Activated CD4-positive, alpha-beta T cell treated with anti-CD3 and anti-CD28 coated beads for 4 hours (primary cell): ENCODE results near the gene GRIN2A.
"Not testable (repeated sequence)": the region's sequence is repeated elsewhere in the genome, so short reads cannot be mapped to it uniquely, and the experiment has no call there.

Source experiments
- DNase-seq, 2 donors: peaks; one replicate each; pipeline ENCODE4 v3.0.0-alpha.2; 2020

Gene GRIN2A

DNA sequence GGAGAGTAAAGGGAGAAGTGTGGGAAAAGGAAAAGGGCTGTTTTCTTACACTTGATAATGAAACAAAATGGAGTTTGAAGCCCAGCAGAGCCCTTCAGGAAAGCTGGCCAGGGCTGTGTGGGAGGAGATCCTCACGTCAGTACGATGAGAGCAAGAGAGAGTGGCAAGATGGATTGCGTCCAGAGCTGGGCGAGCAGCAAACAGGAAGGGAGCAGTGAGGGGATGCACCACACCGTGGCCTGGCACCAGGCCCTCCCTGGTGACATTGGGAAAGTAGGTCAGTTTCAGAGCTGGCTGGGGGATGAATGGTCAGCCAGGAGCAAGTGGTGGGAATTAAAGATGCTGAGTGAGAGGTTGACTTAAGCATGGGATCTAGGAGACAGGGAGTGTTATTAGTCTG lies 273.6 kb downstream of the GRIN2A start:
- DNase-seq: no peak

DNA sequence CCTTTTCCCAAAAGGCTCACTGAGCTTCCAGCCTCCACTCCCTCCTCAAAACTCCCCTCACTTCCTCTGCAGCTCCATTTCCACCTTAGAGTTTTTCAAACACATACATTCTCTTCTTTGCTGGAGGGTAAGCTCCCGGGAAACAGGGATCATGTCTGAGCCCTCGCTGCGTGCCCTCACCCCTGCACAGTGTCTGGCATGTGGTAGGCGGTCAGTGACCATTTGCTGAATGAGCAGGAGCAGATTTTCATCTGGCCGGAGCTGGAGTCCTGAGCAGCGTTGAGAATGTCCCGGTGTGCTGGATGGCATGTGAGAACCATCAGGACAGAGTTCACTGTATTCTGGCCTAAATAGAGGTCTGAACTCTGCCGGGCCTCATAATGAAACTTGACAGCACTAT lies 274.5 kb downstream of the GRIN2A start:
- DNase-seq: no peak

DNA sequence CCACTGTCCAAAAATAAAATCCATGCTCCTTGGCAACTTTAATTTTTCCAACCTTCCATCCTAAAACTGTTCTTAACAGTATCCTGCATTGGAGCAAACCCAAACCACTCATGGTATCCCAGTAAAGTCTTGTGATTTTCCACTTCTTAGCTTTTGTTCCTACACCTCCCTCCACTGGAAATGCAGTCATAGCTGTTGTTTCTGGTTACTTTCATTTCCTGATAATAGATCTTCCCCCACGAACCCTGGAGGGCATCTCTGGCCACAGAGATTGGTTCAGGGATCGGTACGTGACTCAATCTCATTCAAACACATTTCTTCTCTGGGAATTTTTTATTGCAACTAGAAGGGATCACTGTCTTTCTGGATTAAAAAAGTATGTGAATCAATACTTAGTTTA lies 276.0 kb downstream of the GRIN2A start:
- no peak for DNase-seq

DNA sequence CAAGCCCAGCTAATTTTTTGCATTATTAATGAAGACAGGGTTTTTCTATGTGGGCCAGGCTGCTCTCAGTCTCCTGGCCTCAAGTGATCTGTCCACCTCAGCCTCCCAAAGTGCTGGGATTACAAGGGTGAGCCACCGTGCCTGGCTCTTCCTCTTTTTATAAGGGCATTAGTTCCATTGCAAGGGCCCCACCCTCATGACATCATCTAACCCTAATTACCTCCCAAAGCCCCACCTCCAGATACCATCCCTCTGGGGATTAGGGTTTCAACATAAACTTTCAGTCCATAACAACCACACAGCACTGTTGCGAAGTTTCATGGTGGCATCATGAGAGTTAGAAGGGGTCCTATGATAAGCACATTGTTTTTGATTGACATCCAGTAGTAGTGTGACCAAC lies 277.7 kb downstream of the GRIN2A start:
- no peak for DNase-seq

DNA sequence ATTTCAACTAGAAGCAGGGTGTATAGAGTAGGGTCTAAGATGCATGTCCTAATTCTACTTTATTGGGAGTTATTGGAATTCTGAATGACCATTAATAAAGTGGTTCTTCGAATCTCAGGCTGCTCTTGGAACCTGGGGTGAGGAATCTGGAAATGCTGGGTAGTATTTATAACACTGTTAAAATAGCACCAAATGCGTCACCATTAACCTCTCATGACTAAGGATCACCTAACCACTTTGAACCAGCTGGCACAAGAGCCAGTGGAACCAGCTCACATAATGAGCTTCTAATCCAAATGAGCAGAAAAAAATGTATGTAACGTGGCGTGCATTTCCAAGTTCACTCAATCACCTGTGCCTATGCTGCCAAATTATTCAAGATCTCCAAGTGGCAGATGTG lies 281.7 kb downstream of the GRIN2A start:
- no peak for DNase-seq

DNA sequence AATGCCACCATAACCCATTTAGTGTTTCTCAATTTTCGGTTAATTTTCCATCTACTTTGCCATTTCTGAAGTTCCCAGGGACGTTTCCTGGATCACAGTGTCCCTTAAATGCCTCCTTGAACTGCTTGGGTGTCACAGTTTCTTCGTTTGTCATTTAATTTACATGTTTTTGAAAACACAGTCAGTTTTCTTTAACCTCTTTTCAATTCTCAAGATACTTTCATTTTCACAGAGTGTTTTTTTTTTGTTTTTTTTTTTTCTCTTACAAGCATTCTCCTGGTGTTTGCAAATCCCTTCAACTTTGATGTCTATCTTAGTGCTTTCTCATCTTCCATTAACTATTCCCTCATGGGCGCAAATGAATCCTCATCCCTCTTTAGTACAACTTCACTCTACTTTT lies 283.7 kb downstream of the GRIN2A start:
- no peak for DNase-seq

DNA sequence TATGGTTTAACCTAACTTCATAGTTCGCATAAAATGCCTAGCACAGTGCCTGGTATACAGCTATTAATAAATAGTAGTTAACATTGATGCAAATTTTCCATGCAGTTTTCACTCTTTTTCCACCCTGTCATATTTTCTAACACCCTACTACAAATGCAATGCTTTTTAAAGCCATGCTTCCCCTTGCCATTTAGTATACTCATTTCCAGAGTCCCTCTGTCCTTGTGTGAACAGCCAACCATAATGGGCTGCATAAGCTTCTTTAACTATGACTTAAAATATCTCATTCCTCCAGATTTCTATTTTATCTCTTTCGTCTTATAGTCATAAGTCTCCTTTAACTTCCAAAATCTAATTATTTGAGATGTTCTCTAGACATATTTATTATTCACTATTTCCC lies 284.1 kb downstream of the GRIN2A start:
- no peak for DNase-seq

DNA sequence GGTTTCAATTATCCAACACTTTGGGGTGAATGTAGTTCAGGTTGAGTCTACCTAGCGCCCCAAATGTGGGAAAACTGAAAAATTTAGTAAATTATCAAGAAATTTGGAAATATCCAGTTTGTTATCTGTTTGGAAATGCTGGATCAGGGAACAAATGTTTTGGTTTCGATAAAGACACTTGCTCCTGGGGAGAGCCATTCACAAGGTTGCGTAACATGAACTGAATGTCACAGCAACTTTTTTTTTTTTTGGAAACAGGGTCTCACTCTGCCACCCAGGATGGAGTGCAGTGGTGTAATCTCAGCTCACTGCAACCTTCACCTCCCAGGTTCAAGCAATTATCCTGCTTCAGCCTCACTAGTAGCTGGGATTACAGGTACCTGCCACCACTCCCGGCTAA lies 286.4 kb downstream of the GRIN2A start:
- no peak for DNase-seq

DNA sequence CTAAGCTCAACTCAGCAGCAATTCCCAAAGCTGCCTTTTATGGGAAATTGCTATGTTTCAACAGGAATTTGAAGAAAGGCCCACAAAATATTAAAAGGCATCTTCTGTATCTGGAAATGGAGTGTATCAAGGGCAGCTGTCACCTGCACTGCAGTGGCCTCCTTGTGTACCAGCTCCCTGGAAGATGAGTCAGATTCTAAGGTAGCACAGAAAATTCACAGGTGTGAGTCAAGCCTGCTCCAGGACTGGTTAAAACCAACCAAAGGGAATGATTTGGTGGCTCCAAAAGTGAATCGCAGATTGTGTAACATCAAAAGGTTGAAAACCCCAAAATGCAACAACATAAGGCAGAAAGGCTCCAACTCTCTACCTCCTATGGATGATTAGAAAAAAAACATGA lies 296.4 kb downstream of the GRIN2A start:
- DNase-seq: no peak

DNA sequence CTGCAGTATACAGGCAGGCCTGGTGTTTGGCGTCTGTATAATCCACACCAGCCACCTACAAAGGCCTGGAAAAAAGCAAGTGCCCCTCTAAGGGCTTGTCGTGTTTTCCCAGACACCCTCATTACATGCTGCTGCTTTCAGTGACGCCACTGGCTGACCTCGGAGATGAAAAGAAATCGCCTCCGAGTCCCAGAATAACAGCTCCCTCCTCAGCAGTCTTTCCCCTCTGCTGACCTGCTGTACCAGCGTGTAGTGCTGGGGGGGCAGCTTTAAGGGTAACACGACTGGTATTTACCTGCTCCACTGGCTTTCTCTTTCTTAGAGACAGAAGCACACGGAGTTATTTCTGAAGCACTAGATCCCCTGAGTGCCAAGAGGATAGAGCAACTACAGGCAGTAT lies 296.8 kb downstream of the GRIN2A start:
- no peak for DNase-seq

DNA sequence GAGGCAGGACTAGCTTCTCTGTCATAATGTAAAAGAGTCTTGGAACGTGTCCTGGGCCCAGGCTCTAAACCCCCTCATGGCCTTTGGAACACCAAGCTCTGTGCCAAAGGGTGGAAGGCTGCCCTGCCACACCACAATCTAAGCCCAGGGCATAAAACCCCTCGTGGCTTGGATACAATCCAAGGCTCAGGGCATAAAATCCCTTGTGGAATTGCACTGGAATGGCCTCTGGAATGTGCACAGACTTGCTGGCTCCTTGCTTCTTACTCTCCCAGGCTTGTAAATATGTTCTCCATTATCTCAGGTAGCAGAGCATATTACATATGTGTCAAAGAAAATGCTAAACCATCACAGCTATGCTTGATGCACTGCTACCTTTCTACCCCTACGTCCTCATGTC lies 306.2 kb downstream of the GRIN2A start:
- not testable (repeated sequence) for DNase-seq

DNA sequence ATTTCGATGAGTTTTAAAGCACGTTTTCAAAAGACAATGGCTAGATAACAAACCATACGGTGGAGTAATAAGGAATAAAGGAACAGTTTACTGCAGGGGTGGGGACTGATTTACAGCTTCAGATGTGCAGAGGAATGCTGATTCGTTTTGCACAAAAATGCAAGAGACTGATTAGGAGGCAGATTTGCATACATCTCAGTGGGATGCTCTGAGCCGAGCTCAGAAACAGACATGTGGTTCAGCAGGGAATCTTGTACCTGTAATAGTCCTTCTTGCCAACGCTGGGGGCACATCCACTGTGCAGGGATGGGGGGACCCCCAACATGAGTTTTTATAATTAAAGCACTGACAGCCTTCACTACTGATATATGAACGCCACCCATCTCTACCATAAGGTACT lies 308.0 kb downstream of the GRIN2A start:
- DNase-seq: no peak

DNA sequence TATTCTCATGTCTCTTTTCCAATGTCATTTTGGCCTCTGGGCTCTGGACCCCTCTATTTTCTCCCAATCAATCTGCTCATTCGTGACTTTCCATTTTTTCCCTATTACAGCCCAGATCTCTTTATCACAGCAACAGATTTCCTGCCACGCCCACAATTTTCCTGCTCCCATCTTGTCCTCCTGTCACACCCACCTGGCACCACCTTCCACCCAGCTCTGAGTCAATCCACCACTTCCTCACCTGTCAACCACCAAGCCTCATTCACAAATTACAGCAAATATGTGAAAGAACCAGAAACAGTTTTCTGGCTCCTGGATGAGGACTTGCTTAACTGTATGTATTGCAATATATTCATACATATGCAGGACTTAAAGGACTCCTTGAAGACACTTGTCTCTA lies 311.3 kb downstream of the GRIN2A start:
- no peak for DNase-seq

DNA sequence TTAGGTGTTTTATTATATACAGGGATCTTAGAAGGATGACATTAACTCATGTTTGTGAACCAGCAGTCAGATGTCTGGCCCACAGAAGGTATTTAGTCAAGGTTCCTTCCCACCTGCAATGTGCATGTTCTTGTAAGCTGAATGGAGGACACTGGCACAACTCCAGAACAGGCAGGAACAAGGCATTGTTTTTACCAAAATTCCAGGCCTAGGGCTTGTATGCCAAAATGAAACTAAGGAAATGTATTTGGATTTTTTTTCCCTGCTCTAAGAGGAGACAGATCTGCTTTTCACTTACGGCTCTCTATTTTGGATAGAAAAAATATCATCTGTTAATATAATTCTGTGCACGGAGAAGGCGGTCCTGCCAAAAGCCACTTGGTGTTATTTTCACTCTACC lies 312.5 kb downstream of the GRIN2A start:
- DNase-seq: no peak

DNA sequence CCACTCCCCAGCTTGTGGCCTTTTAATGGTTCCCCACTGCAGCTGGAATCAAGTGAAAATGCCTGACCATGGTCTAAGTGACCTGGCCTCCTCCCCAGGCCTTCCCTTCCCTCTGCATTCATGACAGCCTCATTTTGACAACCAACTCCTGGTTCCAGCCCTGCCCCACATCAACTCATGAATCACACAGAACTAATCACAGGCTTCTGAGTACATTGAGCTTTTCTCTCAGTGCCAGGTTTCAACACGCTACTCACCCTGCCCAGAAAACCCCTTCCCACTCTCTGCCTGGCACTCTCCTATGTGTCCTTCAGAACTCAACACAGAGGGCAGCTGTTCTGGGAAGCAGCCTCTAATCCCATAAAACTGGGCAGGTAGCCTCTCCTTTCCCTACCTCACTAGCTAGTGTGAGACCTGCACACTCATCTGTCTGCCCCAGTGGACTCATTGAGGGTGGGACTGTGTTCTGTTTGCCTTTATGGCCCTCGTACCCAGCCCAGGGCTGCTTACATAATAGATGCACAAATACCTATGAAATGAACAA lies 313.6 kb downstream of the GRIN2A start:
- no peak for DNase-seq

DNA sequence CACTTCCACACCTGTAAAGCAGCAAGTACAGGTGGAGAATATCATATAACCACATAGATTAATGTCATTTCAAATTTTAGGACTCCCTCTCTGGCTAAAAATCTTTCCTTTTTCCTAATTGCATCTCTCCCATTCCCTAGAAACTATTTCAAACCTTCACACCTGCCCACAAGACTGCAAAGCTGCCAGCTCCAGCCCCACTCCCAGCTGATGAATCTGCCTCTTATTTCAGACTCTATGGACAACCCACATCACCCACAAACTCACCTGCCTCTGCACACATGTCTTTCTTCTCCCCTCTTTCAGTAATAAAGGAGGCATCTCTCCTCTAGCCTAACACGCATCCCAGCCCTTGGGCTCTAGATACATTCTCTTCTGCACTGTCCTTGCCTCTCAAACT lies 315.1 kb downstream of the GRIN2A start:
- DNase-seq: no peak

DNA sequence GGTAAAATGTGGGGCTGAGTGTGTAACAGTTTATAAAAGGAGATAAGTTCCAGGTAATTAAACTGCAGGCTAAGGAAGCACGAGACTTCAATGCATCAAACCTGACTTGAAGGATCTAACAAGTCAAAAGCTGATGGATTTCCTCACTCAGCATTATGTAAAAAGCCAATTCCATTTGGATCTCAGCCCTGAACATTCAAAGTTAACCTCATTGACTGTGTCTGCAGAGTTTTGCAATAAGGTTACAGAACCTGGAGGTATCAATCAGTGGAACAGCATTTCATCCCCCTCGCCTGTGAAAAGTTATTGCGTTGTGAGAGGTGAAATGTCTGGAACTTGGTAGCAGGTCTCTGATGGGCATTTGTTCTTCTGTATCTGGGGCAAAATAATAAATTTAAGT lies 317.8 kb downstream of the GRIN2A start:
- no peak for DNase-seq

DNA sequence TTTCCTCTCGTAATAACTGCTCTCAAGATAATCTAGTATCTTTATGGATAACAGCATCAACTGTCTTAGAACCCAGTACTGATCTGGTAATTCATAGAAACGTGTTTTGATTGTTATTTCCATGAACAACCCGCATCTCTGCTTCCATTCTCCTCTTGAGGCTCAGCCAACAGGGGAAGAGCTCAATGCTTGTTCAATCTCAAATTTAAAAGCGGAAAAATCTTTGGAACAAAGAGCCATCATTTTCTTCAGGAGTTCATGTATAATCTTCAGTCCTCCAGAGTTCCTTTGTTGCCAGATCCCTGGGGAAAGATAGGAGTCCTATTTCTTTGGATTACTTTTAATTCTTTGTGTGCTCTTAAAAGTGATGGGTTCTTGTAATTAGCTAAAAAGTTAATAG lies 319.9 kb downstream of the GRIN2A start:
- no peak for DNase-seq

DNA sequence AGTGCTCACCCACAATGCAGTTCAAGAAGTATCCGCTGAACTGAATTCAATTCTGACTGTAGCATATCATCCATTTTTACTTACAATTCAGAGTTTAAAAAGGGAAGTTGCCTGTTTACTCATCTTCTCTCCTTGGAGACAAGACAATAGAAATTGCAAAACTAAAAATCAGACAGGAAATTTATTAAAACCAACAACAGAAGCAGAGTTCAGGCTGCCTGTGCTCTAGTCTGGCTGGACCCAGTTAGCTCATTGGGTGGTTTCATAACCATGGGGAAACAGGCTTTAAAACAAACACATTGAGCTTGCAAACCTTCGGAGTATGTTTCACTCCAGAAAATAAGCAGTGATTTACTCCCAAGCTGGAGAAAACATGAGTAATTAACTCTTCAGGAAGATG lies 321.4 kb downstream of the GRIN2A start:
- no peak for DNase-seq

DNA sequence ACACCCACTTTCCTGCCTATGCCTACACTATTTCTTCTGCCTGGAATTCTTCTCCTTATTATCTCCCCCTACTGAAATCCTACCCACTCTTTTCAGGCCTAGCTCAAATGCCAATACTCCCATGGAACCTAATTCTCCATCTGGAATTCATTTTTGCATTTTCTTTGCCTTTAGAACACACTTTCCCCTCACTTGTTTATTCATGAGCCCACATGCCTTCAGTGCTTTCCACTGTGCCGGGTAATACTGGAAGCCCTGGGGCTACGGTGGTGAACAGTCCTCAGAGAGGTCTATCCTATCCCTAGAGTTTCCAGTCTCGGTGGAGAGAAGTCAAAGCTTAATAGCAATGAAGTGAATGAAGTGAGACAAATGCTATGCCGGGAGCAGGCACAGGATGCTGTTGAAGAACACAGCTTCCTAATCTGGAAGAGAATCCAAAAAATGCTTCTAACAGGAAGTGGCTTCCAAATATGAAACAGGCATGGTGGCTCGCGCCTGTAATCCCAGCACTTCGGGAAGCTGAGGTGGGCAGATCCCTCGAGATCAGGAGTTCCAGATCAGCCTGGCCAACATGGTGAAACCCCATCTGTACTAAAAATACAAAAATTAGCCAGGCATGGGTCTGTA lies 322.4 kb downstream of the GRIN2A start:
- DNase-seq: no peak

DNA sequence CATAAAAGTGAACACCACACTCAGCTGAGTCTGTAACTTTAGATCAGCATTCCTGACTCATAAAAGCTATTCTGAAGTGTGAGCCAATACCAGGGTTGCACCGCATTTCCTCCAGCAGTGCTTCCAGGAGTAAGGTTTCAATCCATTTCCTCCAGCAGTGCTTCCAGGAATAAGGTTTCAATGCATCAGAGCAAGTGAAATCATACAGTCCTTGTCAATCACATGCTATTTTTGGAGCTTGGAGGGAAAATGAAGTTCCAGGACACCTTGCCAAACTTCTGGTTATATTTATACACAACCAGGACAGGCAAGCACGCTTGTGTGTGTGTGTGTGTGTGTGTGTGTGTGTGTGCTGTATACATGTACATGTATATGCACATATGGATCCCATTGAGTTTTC lies 327.6 kb downstream of the GRIN2A start:
- no peak for DNase-seq

DNA sequence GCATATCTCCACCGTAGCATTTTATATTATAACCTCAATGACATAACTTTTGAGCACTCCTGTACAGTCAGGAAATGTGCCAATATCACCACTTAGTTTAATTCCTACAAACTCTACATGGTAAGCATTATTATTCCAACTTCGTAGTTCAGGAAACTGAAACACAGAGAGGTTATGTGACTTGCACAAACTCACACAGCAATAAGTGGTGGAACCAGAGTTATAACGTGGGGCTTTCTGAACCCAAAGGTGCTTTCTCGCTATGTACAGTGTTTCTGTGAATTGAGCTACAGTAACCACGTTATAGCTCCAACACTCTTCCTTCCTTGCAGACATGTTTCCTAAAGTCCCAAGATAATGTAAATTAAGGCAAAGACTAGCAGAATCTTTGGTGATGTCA lies 330.2 kb downstream of the GRIN2A start:
- no peak for DNase-seq

DNA sequence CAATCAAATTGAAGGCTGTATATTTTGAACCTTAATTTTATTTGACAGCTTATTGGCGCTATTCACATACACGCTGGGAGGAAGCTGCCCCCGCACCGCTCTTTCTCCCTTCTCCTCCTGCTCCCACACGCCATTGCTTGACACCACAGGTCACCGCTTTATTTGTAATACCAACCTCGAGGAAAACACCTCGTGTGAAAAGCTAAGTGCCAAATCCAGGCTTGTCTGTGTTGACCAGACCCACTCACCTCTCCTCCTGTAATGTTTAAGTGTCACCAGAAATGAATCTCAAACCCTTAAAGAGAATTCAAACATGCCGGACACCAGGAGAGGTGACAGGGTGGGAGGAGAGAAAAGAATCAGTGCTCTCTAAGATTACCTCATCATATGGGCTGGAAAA lies 331.4 kb downstream of the GRIN2A start:
- no peak for DNase-seq

DNA sequence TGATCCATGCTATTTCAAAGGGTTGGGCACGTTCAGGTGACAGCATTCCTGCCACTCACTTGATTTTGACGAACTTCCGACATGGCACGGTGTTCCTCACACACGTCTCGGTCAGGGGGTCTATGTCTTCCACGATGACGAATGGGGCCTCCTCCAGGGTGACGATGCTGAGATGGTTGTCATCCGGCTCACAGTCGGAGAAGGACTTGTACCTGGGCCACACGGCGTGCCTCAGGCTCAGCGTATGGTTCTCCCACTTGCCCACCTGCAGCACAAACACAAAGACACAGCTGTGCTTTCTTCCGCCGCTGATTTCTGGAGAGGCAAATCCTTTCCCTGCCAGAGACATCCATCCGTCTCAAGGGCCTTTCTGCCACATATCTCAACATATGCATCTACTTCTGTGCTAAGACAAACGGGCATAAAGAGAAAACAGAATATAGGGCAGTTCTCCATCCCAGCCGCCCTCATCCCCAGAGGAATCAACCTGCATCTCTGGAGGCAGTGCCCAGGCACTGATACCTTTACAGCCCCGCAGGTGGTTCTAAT lies 332.5 kb downstream of the GRIN2A start:
- DNase-seq: no peak

DNA sequence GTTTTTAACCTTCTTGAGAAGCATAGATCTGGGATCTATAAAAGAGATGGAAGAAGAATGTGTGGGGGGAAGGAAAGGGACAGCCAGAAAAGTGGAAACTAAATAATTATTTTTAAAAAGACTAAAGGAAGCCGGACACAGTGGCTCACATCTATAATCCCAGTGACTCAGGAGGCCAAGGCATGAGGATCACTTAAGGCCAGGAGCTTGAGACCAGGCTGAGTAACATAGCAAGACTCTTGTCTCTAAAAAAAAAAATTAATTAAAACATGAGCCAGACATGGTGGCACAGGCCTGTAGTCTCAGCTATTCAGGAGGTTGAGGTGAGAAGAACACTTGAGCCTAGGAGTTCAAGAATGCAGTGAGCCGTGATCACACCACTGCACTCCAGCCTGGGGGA lies 335.1 kb downstream of the GRIN2A start:
- no peak for DNase-seq
